ENCODE measurements around the gene AHRR.
"Not testable (repeated sequence)": the region's sequence is repeated elsewhere in the genome, so short reads cannot be mapped to it uniquely, and the experiment has no call there.

AHRR gene

DNA sequence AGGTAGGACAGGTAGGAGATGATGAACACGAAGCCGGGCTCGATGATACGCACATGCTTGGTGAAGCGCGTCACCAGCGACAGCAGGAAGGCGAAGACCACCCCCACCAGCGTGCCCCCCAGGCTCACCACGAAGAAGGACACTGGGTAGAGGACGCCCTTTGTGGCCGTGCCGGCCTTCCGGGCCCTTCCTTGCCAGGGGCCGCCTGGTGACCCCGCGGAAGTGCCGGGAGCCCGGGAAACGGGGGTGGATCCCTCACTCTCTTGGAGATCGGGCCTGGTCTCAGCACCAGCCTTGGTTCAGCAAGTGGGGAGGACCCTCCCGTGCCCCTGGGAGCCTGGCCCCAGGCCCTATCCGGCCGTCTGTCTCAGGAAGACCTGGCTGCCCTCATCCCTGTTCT lies 163.0 kb downstream of the AHRR start:
- no peak for DNase-seq (ENCODE audit: low read depth in 1 of 2, low spot score in 1 of 2)

DNA sequence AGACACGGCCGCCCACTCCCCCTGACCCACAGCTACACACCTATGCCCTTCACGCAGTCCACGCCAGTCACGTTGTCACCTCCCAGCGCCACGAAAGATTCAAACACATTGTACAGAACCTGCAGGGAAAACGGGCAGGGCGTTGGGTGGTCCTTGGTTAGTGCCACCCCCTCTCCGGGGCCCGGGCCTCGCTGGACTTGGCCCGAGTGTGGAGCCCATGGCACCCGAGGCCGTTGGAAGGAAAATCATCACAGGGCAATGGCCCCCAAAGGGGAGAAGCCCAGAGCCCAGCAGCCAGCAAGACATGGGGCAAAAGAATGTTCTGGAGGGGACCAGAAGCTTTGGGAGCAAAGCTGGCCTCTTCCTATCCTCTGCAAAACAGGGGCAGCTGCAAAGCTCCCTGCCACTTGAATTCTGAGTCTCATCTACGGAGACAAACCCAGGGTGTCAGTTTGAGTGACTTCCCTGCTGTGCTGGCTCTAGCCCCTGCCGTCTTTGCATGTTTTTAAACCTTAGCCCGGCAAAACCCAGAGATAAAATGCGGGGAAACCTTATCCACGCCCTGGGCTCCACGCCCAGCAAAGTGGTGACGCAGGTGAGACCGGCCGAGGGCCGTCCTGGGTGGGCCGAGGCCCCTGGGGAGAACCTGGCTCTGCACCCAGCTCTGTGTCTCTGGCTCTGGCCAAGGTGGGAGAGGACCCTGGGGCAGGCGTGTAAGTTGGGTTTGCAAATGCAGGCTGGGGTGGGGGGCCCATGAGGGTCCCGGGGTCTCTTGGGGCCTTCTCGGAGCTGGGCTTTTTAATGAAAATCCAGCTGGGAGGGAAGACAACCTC lies 163.8 kb downstream of the AHRR start:
- DNase-seq (ENCODE audit: low read depth in 1 of 2, low spot score in 1 of 2), result no peak

DNA sequence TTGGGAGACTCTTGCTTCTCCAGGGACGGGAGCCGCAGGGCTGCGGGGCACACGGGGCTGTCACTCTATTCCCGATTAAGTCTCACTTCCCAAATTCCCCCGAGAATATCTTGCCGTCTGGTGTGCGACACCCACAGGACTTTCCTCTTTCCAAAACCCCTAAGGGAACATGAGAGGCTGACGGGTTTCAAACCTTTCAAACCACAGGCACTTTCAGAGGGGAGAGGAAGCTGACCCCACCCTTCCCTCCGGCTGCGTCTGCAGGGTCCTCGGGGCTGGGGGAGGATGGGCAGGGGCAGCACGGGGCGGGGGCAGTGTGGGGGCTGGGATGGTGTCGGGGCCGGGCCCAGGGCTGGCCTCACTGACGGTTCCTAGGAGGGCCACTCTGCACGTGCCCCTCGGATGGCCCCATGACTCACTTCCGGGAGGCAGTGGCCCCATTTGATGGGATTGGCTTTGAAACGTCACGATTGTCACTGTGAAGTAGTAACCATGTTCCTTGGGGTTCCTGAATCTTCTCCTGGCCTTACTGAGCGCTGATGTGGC lies 164.5 kb downstream of the AHRR start:
- DNase-seq (ENCODE audit: low read depth in 1 of 2, low spot score in 1 of 2), result no peak

DNA sequence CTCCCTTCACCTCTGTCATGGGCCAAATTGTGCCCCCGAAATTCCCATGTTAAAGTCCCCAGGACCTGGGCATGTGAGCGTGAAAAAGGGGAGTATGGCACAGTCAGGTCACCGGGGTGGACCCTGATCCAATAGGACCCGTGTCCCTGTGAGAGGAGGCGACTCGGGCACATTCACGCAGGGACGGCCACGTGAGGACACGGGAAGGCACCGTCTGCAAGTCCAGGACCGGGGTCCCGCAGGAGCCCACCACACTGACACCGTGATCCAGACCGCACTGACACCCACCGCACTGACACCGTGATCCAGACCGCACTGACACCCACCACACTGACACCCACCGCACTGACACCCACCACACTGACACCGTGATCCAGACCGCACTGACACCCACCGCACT lies 165.1 kb downstream of the AHRR start:
- DNase-seq (ENCODE audit: low read depth in 1 of 2, low spot score in 1 of 2), result not testable (repeated sequence)
